Uterus (tissue), 2 donors: ENCODE measurements around the gene CD247.

Source experiments
- CTCF ChIP-seq, 4 experiments: fragments of 200-600 bp in 2 of 4; fragments of 450-650 bp in 2 of 4; sonication (generic) in 2 of 4; IDR thresholded peaks; one replicate each; pipeline ENCODE4 v1.5.1; 2016 to 2019; ENCODE audit warnings: antibody characterized with exemption in 4 of 4, mild to moderate bottlenecking in 2 of 4, moderate library complexity in 1 of 4
- POLR2A ChIP-seq, 2 donors: fragments of 450-650 bp; IDR thresholded peaks; one replicate each; pipeline ENCODE4 v1.6.1; 2016; ENCODE audit warnings: antibody characterized with exemption in 2 of 2, mild to moderate bottlenecking in 1 of 2, moderate library complexity in 1 of 2

- TF ChIP-seq CTCF (IDR thresholded peaks at IDR 0.05) (no peak), POLR2A (IDR thresholded peaks at IDR 0.05) (no peak)
Observed at GRCh38 chr1:167471568-167471967, 46.8 kb downstream of the CD247 start.
